GM12892 (cell line): ENCODE data around the gene TRAPPC10.

Experiments used
- DNase-seq: peaks from one replicate; pipeline ENCODE4 v3.0.0; 2011; ENCODE audit not compliant: insufficient read length
- FAIRE-seq: peaks from 2 replicates; lab custom pipeline; 2011; peaks lifted over from hg19 to GRCh38; lab: Jason Lieb, UNC
- POLR2A ChIP-seq: IDR thresholded peaks from 2 replicates; pipeline ENCODE4 v1.6.1; 2011; ENCODE audit warnings: low read depth, low read length, control low read depth
- POLR2AphosphoS5 ChIP-seq: IDR thresholded peaks from 2 replicates; pipeline ENCODE4 v1.6.1; 2011; ENCODE audit warnings: low read depth, low read length, control low read depth
- TAF1 ChIP-seq: IDR thresholded peaks from 2 replicates; pipeline ENCODE4 v1.6.1; 2011; ENCODE audit warnings: low read depth, mild to moderate bottlenecking, control low read depth, low read length, borderline replicate concordance

The TRAPPC10 gene

GRCh38 chr21:44050276-44050675, 38.2 kb downstream of the TRAPPC10 start:
- no peak for DNase-seq
- FAIRE-seq: no peak
- TF ChIP-seq POLR2A (no peak), POLR2AphosphoS5 (no peak), TAF1 (no peak)

GRCh38 chr21:44051462-44051941, 39.4 kb downstream of the TRAPPC10 start:
- no peak for DNase-seq
- no peak for FAIRE-seq
- TF ChIP-seq POLR2A: no peak
- TF ChIP-seq TAF1: no peak
- TF ChIP-seq POLR2AphosphoS5: no peak

DNA sequence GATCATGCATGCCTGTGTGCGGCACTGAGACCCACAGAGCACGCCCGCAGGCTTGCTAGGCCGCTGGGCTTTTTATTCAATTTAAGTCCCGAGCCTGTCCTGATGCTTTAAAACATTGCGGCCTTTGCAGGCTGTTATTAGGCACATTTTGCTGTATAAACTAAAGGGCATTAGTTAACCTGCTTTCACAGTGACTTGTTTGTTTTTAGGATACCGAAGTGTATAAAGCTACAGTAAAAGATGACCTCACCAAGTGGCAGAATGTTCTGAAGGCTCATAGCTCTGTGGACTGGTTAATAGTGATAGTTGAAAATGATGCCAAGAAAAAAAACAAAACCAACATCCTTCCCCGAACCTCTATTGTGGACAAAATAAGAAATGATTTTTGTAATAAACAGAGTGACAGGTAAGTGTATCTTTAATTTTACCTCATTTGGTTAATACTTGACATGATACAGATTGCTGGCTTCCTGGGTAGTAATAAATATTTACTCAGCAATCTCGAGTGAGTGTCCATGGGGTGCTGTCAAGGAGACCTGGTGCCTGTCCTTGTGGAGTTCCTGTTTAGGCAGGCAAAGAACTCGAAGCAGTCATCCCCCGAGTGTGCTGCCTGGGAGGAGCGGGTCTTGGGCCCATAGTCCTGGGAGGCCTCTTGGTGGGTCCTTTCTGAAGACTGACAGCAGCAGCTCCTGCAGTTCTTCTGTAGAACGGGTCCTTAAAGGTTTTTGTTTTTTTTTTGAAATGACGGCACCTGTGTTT, 40.1 kb downstream of the TRAPPC10 start:
- no peak for TF ChIP-seq POLR2A
- no peak for TF ChIP-seq TAF1
- TF ChIP-seq POLR2AphosphoS5: no peak
- DNase-seq: no peak
- no peak for FAIRE-seq

GRCh38 chr21:44052830-44053226, 40.7 kb downstream of the TRAPPC10 start:
- FAIRE-seq: no peak
- no peak for TF ChIP-seq POLR2A
- no peak for TF ChIP-seq TAF1
- TF ChIP-seq POLR2AphosphoS5: no peak
- DNase-seq: no peak

DNA sequence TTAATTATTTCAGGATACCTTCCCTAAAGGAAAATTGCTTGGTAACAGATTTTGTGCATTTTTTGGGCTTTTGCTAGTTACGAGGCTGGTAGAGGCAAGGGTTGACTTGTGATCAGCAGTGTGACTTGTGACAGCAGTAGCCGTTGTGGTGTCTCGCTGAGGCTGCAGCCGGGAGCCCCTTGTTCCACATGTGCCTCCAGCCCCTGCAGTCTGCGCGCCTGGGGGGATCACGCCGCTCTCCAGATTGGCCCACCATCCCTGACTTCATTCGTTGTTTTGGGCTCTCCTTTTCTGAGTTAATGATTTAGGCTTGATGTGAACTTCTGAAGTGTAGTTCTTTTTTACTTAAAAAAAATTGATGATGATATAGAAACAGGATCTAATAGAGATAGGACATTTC, 41.5 kb downstream of the TRAPPC10 start:
- TF ChIP-seq POLR2A: no peak
- no peak for TF ChIP-seq POLR2AphosphoS5
- no peak for TF ChIP-seq TAF1
- FAIRE-seq (no peak), DNase-seq (no peak)

GRCh38 chr21:44054710-44055109, 42.6 kb downstream of the TRAPPC10 start:
- TF ChIP-seq POLR2AphosphoS5 (no peak), TAF1 (no peak), POLR2A (no peak)
- no peak for DNase-seq
- FAIRE-seq: no peak

GRCh38 chr21:44057055-44057454, 44.9 kb downstream of the TRAPPC10 start:
- DNase-seq (no peak), FAIRE-seq (no peak)
- TF ChIP-seq POLR2A (no peak), POLR2AphosphoS5 (no peak), TAF1 (no peak)

DNA sequence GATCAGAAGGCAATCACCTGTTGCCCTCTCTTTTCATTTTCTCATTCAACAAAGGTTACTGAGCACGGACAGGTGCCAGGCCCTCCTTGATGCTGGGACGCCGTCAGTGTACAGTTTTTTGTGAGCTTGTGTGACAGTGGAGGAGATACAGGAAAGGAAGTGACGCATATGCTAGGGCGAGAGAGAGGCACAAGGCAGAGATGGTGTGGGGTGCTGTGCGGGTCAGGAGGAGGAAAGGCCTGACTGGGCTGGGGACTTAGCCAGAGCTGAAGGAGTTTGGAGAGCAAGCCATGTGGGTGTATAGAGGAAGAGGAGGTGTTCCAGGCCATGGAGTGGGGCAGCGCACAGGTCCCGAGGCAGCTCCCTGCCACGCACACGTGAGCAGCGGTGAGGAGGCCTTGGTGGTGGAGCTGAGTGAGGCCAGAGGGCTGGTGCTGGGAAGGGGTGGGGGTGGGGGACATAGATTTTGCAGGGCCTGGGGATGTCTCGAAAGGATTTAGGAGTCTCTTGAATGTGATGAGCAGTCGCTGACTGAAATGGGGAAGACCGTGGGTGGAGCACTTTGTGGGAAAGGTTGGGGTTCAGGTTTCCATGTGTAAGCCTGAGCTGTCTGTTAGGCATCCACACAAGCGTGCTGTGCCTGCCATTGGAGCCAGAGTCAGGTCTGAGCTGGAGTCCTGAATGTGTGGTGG, 46.0 kb downstream of the TRAPPC10 start:
- FAIRE-seq (peak; percentile 24), DNase-seq (no peak)
- TF ChIP-seq POLR2AphosphoS5: 0 out of 2 replicates have a peak, but pooled peaks have one; percentile 30
- TF ChIP-seq POLR2A: no peak
- no peak for TF ChIP-seq TAF1

- DNase-seq: no peak
- no peak for FAIRE-seq
- TF ChIP-seq POLR2A: no peak
- TF ChIP-seq POLR2AphosphoS5: no peak
- no peak for TF ChIP-seq TAF1
These were observed 46.5 kb downstream of the TRAPPC10 start for GRCh38 chr21:44058652-44058964.

DNA sequence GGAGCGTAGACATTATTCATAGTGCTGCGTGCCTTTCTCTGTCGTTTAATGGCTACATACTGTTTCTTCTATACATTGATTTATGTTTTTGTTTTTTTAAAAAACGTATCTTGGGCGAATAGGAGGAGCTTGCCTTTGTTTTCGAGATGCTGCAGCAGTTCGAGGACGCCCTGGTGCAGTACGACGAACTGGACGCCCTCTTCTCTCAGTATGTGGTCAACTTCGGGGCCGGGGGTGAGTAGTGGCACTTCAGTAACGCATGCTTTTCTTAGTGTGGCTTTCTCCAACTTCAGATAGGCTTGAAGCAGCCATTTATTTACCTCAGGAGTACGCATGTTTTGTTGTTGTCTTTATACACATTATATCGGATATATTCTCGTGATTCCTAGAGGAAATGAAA, 46.9 kb downstream of the TRAPPC10 start:
- TF ChIP-seq TAF1 (no peak), POLR2AphosphoS5 (no peak), POLR2A (no peak)
- DNase-seq (no peak), FAIRE-seq (no peak)

DNA sequence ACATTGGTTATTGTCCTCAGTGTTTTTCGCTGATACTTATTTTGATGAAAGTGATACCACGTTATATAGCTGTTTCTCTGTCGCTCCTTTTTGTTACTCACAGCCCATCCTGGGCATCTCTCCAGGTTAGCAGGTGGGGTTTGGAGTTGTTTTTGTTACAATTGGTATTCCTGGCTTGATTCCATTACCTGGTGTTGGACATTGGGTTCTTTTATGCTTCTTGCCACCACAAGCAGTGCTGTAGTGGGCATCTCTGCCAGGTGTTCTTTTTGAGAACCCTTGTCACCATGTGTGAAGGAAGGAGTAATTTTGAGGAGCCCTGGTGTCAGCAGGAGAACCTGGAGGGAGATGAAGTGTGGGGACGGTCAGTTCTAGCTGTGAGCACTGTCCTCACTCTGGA, 47.6 kb downstream of the TRAPPC10 start:
- DNase-seq: no peak
- TF ChIP-seq POLR2AphosphoS5 (no peak), TAF1 (no peak), POLR2A (no peak)
- FAIRE-seq: no peak

DNA sequence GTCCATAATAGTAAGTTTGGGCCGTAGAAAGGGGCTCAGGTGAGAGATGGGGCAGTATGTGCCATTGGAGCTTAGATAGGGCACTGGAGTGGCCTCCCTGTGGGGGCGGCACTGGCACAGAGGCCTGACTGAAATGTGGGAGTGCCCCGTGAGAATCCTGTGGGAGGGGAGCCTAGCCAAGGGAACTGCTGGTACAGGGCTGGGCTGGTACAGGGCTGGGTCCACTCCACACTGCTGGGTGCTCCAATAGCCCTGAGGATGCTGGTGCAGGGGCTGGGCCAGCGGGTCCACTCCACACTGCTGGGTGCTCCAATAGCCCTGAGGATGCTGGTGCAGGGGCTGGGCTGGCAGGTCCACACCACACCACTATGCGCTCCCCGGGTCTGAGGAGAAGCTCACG, 50.3 kb downstream of the TRAPPC10 start:
- DNase-seq: no peak
- TF ChIP-seq POLR2A (no peak), POLR2AphosphoS5 (no peak), TAF1 (no peak)

DNA sequence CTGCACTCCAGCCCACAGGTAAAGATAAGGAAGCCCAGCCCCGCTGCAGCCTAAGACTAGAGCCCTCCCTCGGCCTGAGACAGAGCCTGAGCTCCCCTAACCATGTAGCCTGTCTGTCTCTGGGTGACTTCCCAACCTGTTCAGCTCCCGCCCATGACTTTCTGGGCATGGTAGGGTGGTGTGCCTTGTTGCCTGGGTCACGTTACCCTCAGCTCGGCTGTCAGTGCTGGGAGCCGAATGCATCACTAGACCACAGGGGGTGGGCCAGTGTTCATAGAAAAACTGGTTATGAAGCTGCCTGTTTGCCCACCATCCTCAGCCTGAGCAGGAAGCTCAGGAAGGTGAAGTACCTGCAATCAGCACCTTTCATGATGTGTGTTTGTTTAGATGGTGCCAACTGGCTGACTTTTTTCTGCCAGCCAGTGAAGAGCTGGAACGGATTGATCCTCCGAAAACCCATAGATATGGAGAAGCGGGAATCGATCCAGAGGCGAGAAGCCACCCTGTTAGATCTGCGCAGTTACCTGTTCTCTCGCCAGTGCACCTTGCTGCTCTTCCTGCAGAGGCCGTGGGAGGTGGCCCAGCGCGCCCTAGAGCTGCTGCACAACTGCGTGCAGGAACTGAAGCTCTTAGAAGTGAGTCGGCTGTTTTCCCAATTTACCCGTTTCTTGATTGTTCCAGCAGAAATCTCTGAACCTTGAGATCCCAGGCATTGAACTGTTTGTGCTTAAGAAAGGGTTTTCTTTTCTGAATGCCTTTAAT, 51.2 kb downstream of the TRAPPC10 start:
- FAIRE-seq (no peak), DNase-seq (no peak)
- TF ChIP-seq POLR2A (no peak), POLR2AphosphoS5 (no peak), TAF1 (no peak)

More for the DNA sequence above, 50.3 kb downstream of the TRAPPC10 start:
- FAIRE-seq: no peak
